H1 (cell line): ENCODE measurements around the gene PFN4. TPM values are rescaled to one million over a fixed set of nuclear protein-coding genes. Genes with fewer than 3 reads are reported as not detected.

Experiments
- CTCF ChIA-PET: fragments of 300-600 bp; sonication (Branson Sonifier 250); formaldehyde crosslinking; loops from one replicate; lab custom pipeline; 2021; ENCODE audit not compliant: partially characterized antibody; lab: Charles Lee
- POLR2A ChIA-PET: fragments of 300-600 bp; sonication (Branson Sonifier 250); formaldehyde crosslinking; loops from one replicate; lab custom pipeline; 2021; ENCODE audit warnings: inconsistent platforms; ENCODE audit not compliant: partially characterized antibody; lab: Charles Lee
- DNase-seq, 2 experiments: peaks; one replicate each; pipeline versions ENCODE4 v3.0.0 to v3.0.0-alpha.2; 2010 to 2022; ENCODE audit warnings: low spot score in 2 of 2, low read depth in 1 of 2, mixed read lengths in 1 of 2
- FAIRE-seq: peaks from 2 replicates; lab custom pipeline; 2011; peaks lifted over from hg19 to GRCh38; lab: Jason Lieb, UNC
- H2AFZ ChIP-seq: 2 replicates; pipeline ENCODE4 v1.8.1; 2012; ENCODE audit warnings: low read length, inconsistent platforms
- H2AK5ac ChIP-seq: 2 replicates; pipeline ENCODE4 v1.6.1; 2013; ENCODE audit warnings: low read depth, low read length
- H2BK120ac ChIP-seq: replicated peaks from 2 replicates; pipeline ENCODE3; 2013; ENCODE audit warnings: low read depth, low read length, inconsistent platforms
- H2BK12ac ChIP-seq: 2 replicates; pipeline ENCODE4 v1.6.1; 2013; ENCODE audit warnings: low read depth, low read length
- H2BK15ac ChIP-seq: 2 replicates; pipeline ENCODE4 v1.6.1; 2013; ENCODE audit warnings: low read length
- H2BK20ac ChIP-seq: 2 replicates; pipeline ENCODE4 v1.6.1; 2013; ENCODE audit warnings: low read length
- H2BK5ac ChIP-seq: 2 replicates; pipeline ENCODE4 v1.6.1; 2013; ENCODE audit warnings: low read depth, low read length
- H3K14ac ChIP-seq: 2 replicates; pipeline ENCODE4 v1.6.1; 2013; ENCODE audit warnings: inconsistent platforms; ENCODE audit not compliant: insufficient read length
- H3K18ac ChIP-seq: 2 replicates; pipeline ENCODE4 v1.6.1; 2013; ENCODE audit warnings: low read length; ENCODE audit errors: extremely low read depth
- H3K23ac ChIP-seq: 2 replicates; pipeline ENCODE4 v1.6.1; 2013; ENCODE audit warnings: inconsistent platforms; ENCODE audit not compliant: insufficient read length
- H3K23me2 ChIP-seq: 2 replicates; pipeline ENCODE4 v1.6.1; 2013; ENCODE audit warnings: low read depth, low read length
- H3K27ac ChIP-seq: 2 replicates; pipeline ENCODE4 v1.6.1; 2011; ENCODE audit warnings: low read depth, low read length, inconsistent platforms
- H3K27me3 ChIP-seq, 4 experiments: replicated peaks in 1 of 4; 1 replicate in 1 of 4; 2 replicates in 3 of 4; pipeline versions ENCODE4 v1.6.1 to v1.8.1; 2011 to 2013; ENCODE audit warnings: low read length in 3 of 4, mild to moderate bottlenecking in 3 of 4, inconsistent platforms in 2 of 4, mixed read lengths in 2 of 4, moderate library complexity in 1 of 4; ENCODE audit not compliant: control insufficient read depth in 3 of 4, insufficient read depth in 3 of 4; ENCODE audit errors: extremely low read depth in 1 of 4
- H3K36me3 ChIP-seq, 4 experiments: 2 replicates each; pipeline versions ENCODE4 v1.6.1 to v1.8.1; 2011 to 2013; ENCODE audit warnings: mild to moderate bottlenecking in 4 of 4, low read length in 3 of 4, moderate library complexity in 2 of 4, control low read depth in 1 of 4, inconsistent platforms in 1 of 4; ENCODE audit not compliant: insufficient read depth in 4 of 4, control insufficient read depth in 2 of 4
- H3K4ac ChIP-seq: replicated peaks from 2 replicates; pipeline ENCODE3; 2013; ENCODE audit warnings: low read length, low read depth, mixed read lengths, inconsistent platforms; ENCODE audit not compliant: insufficient read length
- H3K4me1 ChIP-seq, 4 experiments: replicated peaks in 1 of 4; 1 replicate in 1 of 4; 2 replicates in 3 of 4; pipeline versions ENCODE4 v1.6.1 to v1.8.1; 2011 to 2013; ENCODE audit warnings: low read length in 3 of 4, inconsistent platforms in 2 of 4, mixed read lengths in 1 of 4; ENCODE audit not compliant: insufficient read depth in 4 of 4, control insufficient read depth in 3 of 4
- H3K4me2 ChIP-seq, 2 experiments: 2 replicates each; pipeline versions ENCODE4 v1.6.1 to v1.8.1; 2011 to 2013; ENCODE audit warnings: low read depth in 2 of 2, low read length in 2 of 2, control low read depth in 1 of 2, inconsistent platforms in 1 of 2, mild to moderate bottlenecking in 1 of 2; ENCODE audit not compliant: insufficient read depth in 1 of 2
- H3K4me3 ChIP-seq, 4 experiments: fragments of 200-600, 300-600 bp in 1 of 4; sonication (generic), shearing (Covaris generic), sonication (Bioruptor Twin) in 1 of 4; 2 replicates each; pipeline versions ENCODE4 v1.5.1 to v1.8.1; 2011 to 2016; ENCODE audit warnings: low read length in 4 of 4, low read depth in 3 of 4, control low read depth in 2 of 4, inconsistent platforms in 2 of 4, mild to moderate bottlenecking in 2 of 4, mixed read lengths in 1 of 4, moderate library complexity in 1 of 4; ENCODE audit not compliant: insufficient read depth in 2 of 4; ENCODE audit errors: extremely low read depth in 1 of 4
- H3K56ac ChIP-seq: replicated peaks from 2 replicates; pipeline ENCODE3; 2013; ENCODE audit warnings: low read depth, mild to moderate bottlenecking, mixed read lengths, low read length, inconsistent platforms; ENCODE audit not compliant: insufficient read length
- H3K79me1 ChIP-seq: 2 replicates; pipeline ENCODE4 v1.6.1; 2013; ENCODE audit warnings: low read depth, low read length, control low read depth
- H3K79me2 ChIP-seq, 2 experiments: 2 replicates each; pipeline versions ENCODE4 v1.6.1 to v1.8.1; 2012 to 2013; ENCODE audit warnings: low read length in 2 of 2, mild to moderate bottlenecking in 2 of 2, inconsistent platforms in 1 of 2; ENCODE audit not compliant: insufficient read depth in 2 of 2, control insufficient read depth in 1 of 2
- H3K9ac ChIP-seq, 4 experiments: replicated peaks in 1 of 4; 1 replicate in 1 of 4; 2 replicates in 3 of 4; pipeline versions ENCODE4 v1.6.1 to v1.8.1; 2011 to 2013; ENCODE audit warnings: low read depth in 3 of 4, low read length in 3 of 4, control low read depth in 2 of 4, mild to moderate bottlenecking in 2 of 4, moderate library complexity in 2 of 4, inconsistent platforms in 1 of 4; ENCODE audit errors: extremely low read depth in 1 of 4
- H3K9me3 ChIP-seq, 2 experiments: 2 replicates each; pipeline versions ENCODE4 v1.6.1 to v1.8.1; 2012 to 2013; ENCODE audit warnings: mild to moderate bottlenecking in 2 of 2, moderate library complexity in 2 of 2, control low read depth in 1 of 2, inconsistent platforms in 1 of 2, low read depth in 1 of 2, low read length in 1 of 2, mixed read lengths in 1 of 2; ENCODE audit not compliant: insufficient read depth in 2 of 2
- H4K20me1 ChIP-seq, 2 experiments: replicated peaks in 1 of 2; 2 replicates each; pipeline versions ENCODE3 to v1.8.1; 2011 to 2013; ENCODE audit warnings: inconsistent platforms in 2 of 2, low read length in 2 of 2, mild to moderate bottlenecking in 1 of 2; ENCODE audit not compliant: insufficient read depth in 2 of 2, control insufficient read depth in 1 of 2
- H4K5ac ChIP-seq: 2 replicates; pipeline ENCODE4 v1.6.1; 2013; ENCODE audit warnings: low read length, low read depth, mixed read lengths, inconsistent platforms; ENCODE audit not compliant: insufficient read length
- H4K8ac ChIP-seq: 2 replicates; pipeline ENCODE4 v1.8.0; 2013; ENCODE audit warnings: mild to moderate bottlenecking, moderate library complexity, low read length, inconsistent platforms; ENCODE audit not compliant: insufficient read depth; ENCODE audit errors: extremely low read depth
- H4K91ac ChIP-seq: replicated peaks from 2 replicates; pipeline ENCODE3; 2013; ENCODE audit warnings: low read length, mixed read lengths, inconsistent platforms; ENCODE audit not compliant: insufficient read length
- ATF2 ChIP-seq: IDR thresholded peaks from 2 replicates; pipeline ENCODE4 v1.6.1; 2012; ENCODE audit warnings: low read length, inconsistent platforms
- BRCA1 ChIP-seq: IDR thresholded peaks from 2 replicates; pipeline ENCODE4 v1.6.1; 2012; ENCODE audit warnings: low read depth, low read length, improper control_type of control experiment
- CBX8 ChIP-seq: fragments of 300-800, 300-1000 bp; sonication (generic); IDR thresholded peaks from 2 replicates; pipeline ENCODE4 v1.7.1; 2016; ENCODE audit warnings: low read depth, low read length, borderline replicate concordance
- EGR1 ChIP-seq: IDR thresholded peaks from 2 replicates; pipeline ENCODE4 v1.6.1; 2011; ENCODE audit warnings: low read depth, low read length, borderline replicate concordance
- EZH2 ChIP-seq: fragments of 200-600 bp; sonication (generic); IDR thresholded peaks from 2 replicates; pipeline ENCODE4 v1.7.1; 2012; ENCODE audit warnings: low read depth, mild to moderate bottlenecking, moderate library complexity, low read length, inconsistent platforms; ENCODE audit not compliant: severe bottlenecking
- GTF2F1 ChIP-seq: IDR thresholded peaks from 2 replicates; pipeline ENCODE4 v1.6.1; 2012; ENCODE audit warnings: low read depth, low read length, improper control_type of control experiment, borderline replicate concordance
- KDM5A ChIP-seq: fragments of 200-600 bp; IDR thresholded peaks from 2 replicates; pipeline ENCODE4 v1.7.1; 2012; ENCODE audit warnings: mild to moderate bottlenecking, low read length, inconsistent platforms, mixed read lengths
- MAFK ChIP-seq: IDR thresholded peaks from 2 replicates; pipeline ENCODE4 v1.6.1; 2012; ENCODE audit warnings: low read depth, mild to moderate bottlenecking, improper control_type of control experiment, low read length
- NANOG ChIP-seq: IDR thresholded peaks from 2 replicates; pipeline ENCODE4 v1.6.1; 2011; ENCODE audit warnings: low read length, low read depth, mild to moderate bottlenecking, inconsistent platforms; ENCODE audit not compliant: insufficient read depth, poor library complexity, severe bottlenecking
- PHF8 ChIP-seq: fragments of 200-600 bp; sonication (generic); conservative IDR thresholded peaks from 2 replicates; pipeline ENCODE4 v1.7.1; 2012; ENCODE audit warnings: low read depth, mild to moderate bottlenecking, inconsistent platforms, low read length, moderate library complexity
- SIRT6 ChIP-seq: IDR thresholded peaks from one replicate; pipeline ENCODE4 v1.7.1; 2012; ENCODE audit warnings: low read length, inconsistent platforms
- SUZ12 ChIP-seq: fragments of 200-600 bp; sonication (generic); IDR thresholded peaks from 2 replicates; pipeline ENCODE4 v1.6.1; 2012; ENCODE audit warnings: mild to moderate bottlenecking, inconsistent platforms, low read length, moderate library complexity, mixed read lengths
- YY1 ChIP-seq: IDR thresholded peaks from 2 replicates; pipeline ENCODE4 v1.6.1; 2011; ENCODE audit warnings: low read depth, mild to moderate bottlenecking, low read length
- WGBS, 2 experiments: shearing (Covaris generic) in 1 of 2; methylation state at CpG; one replicate each; pipeline versions ENCODE4 v1.1.6 to v1.1.7; 2013 to 2015; ENCODE audit warnings: low lambda C conversion rate in 2 of 2, mixed read lengths in 2 of 2, inconsistent platforms in 1 of 2, low coverage in 1 of 2, missing lambda C conversion rate in 1 of 2; ENCODE audit not compliant: insufficient replicate concordance in 2 of 2, insufficient coverage in 1 of 2, insufficient read length in 1 of 2; ENCODE audit errors: extremely low coverage in 1 of 2, missing lambda C conversion rate in 1 of 2; 5-methylcytosine and 5-hydroxymethylcytosine counted together
- polyA plus RNA-seq, 7 experiments: library from polyadenylated mRNA; depleted of rRNA in 3 of 7; stranded (reverse) in 5 of 7; unstranded in 2 of 7; fragments of >200 nt in 5 of 7; fragments of 200-250 nt in 2 of 7; gene quantifications; 1 replicate in 5 of 7; 2 replicates in 1 of 7; 4 replicates in 1 of 7; pipeline versions ENCODE4 v1.2.1 to v1.2.3, GENCODE V29; 2011 to 2013; ENCODE audit warnings: missing spikeins in 2 of 7, mixed read lengths in 2 of 7
- total RNA-seq: library from RNA; stranded (reverse); fragmentation: NEBNext Ultra II Directional; extraction: Animal tissue kit (Norgen Biotek cat#: 25700); gene quantifications from 2 replicates; pipeline ENCODE4 v1.2.1, GENCODE V29; 2021

The PFN4 gene
- total and polyA plus RNA-seq, 2 of the 8 experiments (the other 6 are each of a cell fraction or from before 2014, with no cell fraction given): not detected

DNA sequence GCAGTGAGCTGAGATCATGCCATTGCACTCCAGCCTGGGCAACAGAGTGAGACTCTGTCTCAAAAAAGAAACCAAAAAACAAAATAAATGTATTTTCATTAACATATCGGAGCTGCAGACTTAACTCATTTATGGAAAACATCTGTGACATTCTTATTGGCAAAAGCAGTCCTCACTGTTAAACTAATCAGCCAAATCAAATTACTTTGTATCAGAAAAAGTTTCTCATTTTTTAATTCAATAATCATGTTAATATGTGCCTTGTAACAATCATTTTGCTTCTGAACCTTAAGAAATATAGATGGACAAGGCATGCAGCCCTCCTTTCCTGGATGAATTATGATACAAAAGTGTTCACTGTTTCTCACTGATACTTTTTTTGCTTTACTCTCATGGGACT, 20.5 kb downstream of the PFN4 start:
- no peaks in the 10 kb centered on the region; a peak in 1 of 4 replicates for H3K9me3 ChIP-seq
- no peaks in the 10 kb centered on the region for H4K20me1 ChIP-seq
- H3K79me1 ChIP-seq: no peaks in the 10 kb centered on the region
- FAIRE-seq (no peak), DNase-seq (no peak)
- H2AFZ ChIP-seq: no peak overlapping the region
- no peak overlapping the region for H3K9ac ChIP-seq
- no peaks in the 10 kb centered on the region for H3K23me2 ChIP-seq
- POLR2A ChIA-PET: interaction anchor here (1.6 kb wide), 1 partner anchor 19 kb away, joined by 8 read pairs; no protein-coding TSS in a partner anchor
- no peak overlapping the region for H2BK12ac ChIP-seq
- no peak overlapping the region for H4K5ac ChIP-seq
- no peak overlapping the region for H2BK20ac ChIP-seq
- H3K79me2 ChIP-seq: no peaks in the 10 kb centered on the region
- H2BK5ac ChIP-seq: no peak overlapping the region
- no peaks in the 10 kb centered on the region for H3K27me3 ChIP-seq
- no peak overlapping the region for H2BK15ac ChIP-seq
- no peak overlapping the region for H3K4me2 ChIP-seq
- H3K4me3 ChIP-seq: no peak overlapping the region
- no peak overlapping the region for H3K27ac ChIP-seq
- H3K36me3 ChIP-seq: no peaks in the 10 kb centered on the region
- no peak overlapping the region for H3K18ac ChIP-seq
- H2AK5ac ChIP-seq: no peak overlapping the region
- no peaks in the 10 kb centered on the region for H3K4me1 ChIP-seq
- 91% methylated on average over 1 of the region's 1 CpG; no CpG with 5 or more reads in 1 of the 2 experiments for WGBS, 2 experiments
- CTCF ChIA-PET: interaction anchor here (0.8 to 1.7 kb wide), 2 partner anchors 15 to 18 kb away, joined by 3 to 4 read pairs; partner anchors contain the start of gene TP53I3
- H2BK120ac ChIP-seq: no peak overlapping the region
- H3K4ac ChIP-seq: no peak overlapping the region
- H3K23ac ChIP-seq: no peak overlapping the region
- H3K56ac ChIP-seq: no peak overlapping the region
- no peak overlapping the region for H4K91ac ChIP-seq
- no peak overlapping the region for H3K14ac ChIP-seq
- H4K8ac ChIP-seq: no peak overlapping the region
- TF ChIP-seq CBX8 (no peak), SUZ12 (no peak), EZH2 (no peak), YY1 (no peak), BRCA1 (no peak), NANOG (no peak), SIRT6 (no peak), PHF8 (no peak), GTF2F1 (no peak), ATF2 (no peak), EGR1 (no peak), KDM5A (no peak), MAFK (no peak)
